Measurements from ENCODE around the gene CNDP2. TPM values are rescaled to one million over a fixed set of nuclear protein-coding genes. Genes with fewer than 3 reads are reported as not detected.

The CNDP2 gene
- total and polyA plus RNA-seq, 2 experiments from 2014 or later = 40.5 to 72.2 TPM

DNA sequence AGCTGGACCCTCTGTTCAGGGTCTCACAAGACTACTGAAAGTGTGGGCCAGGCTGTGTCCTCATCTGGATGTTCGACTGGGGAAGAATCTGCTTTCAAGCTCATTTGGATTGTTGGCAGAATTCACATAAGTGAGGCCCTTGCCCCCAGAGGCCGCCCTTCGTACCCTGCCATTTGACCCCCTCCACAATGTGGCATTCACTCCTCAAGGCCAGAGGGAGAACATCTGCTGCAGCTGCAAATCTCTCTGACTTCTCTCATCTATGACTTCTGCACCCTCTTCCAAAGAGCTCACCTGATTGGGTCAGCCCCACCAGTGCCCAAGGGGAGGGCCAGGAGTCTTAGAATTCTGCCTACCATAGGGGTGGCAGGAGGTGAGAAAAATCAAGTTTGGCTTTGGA lies 3.9 kb upstream of the CNDP2 start:
- Histone ChIP-seq H3K27ac (no peak overlapping the region), H4K20me1 (ENCODE audit: insufficient read depth) (no peaks in the 10 kb centered on the region), H3K4me1 (ENCODE audit: insufficient read depth) (peaks cover 4% of the 10 kb centered on the region; the same call in 1 of the 2 replicates), H3K4me3 (no peak overlapping the region), H3K36me3 (ENCODE audit: low read depth) (no peaks in the 10 kb centered on the region), H3K4me2 (ENCODE audit: unreplicated experiment) (no peak overlapping the region), H3K9me2 (ENCODE audit: insufficient read depth) (no peaks in the 10 kb centered on the region), H3F3A (ENCODE audit: insufficient read depth) (no peaks in the 10 kb centered on the region), H3K79me2 (ENCODE audit: insufficient read depth) (peaks cover 6% of the 10 kb centered on the region), H3K9ac (no peak overlapping the region), H3K27me3 (replicated peaks; ENCODE audit: insufficient read depth) (no peaks in the 10 kb centered on the region; the same call in 1 of the 2 replicates), H2AFZ (no peak overlapping the region), H3K9me3 (ENCODE audit: low read depth) (no peaks in the 10 kb centered on the region)
- DNase-seq = no peak
- in situ Hi-C loops (cut with MboI) = loop anchor here (25.0 kb wide), 1 partner anchor 305 kb away; no protein-coding TSS in a partner anchor
- no peak for TF ChIP-seq EZH2phosphoT487 (IDR thresholded peaks at IDR 0.05; ENCODE audit: insufficient read depth, low read depth)
- TF ChIP-seq EZH2 (IDR thresholded peaks at IDR 0.05; ENCODE audit: insufficient read depth, poor library complexity, severe bottlenecking) = no peak
- WGBS, 2 experiments (ENCODE audit: low coverage in 1 of 2, low lambda C conversion rate in 2 of 2, missing lambda C conversion rate in 2 of 2) = 44 to 57% methylated on average over 3 of the region's 3 CpGs

DNA sequence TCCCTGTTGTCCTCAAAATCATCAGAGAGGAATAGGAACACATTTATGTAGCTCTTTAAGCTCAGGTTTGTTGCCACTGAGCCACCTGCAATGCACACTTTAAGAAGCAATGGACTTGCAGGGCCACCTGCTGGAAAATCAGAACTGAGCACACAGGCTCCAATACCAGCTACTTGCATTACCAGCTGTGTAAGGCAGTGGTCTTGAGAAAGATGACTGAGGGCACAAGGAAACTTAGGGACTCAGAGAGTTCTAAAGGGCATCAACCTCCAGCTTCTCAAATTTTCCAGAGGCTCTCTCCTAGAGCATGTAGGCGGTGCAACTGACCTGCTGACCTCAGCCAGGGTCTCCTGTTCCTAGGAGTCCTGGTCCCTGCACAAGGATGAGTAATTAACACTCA lies 2.5 kb upstream of the CNDP2 start:
- Histone ChIP-seq H3K27ac (no peak overlapping the region), H3K79me2 (ENCODE audit: insufficient read depth) (peaks cover 20% of the 10 kb centered on the region), H3K4me1 (ENCODE audit: insufficient read depth) (peaks cover 12% of the 10 kb centered on the region; the same call in 1 of the 2 replicates), H3K4me2 (ENCODE audit: unreplicated experiment) (no peak overlapping the region), H2AFZ (no peak overlapping the region), H3K9me3 (ENCODE audit: low read depth) (no peaks in the 10 kb centered on the region), H3K36me3 (ENCODE audit: low read depth) (no peaks in the 10 kb centered on the region), H4K20me1 (ENCODE audit: insufficient read depth) (no peaks in the 10 kb centered on the region), H3K27me3 (replicated peaks; ENCODE audit: insufficient read depth) (no peaks in the 10 kb centered on the region; the same call in 1 of the 2 replicates), H3F3A (ENCODE audit: insufficient read depth) (no peaks in the 10 kb centered on the region), H3K9ac (no peak overlapping the region), H3K9me2 (ENCODE audit: insufficient read depth) (no peaks in the 10 kb centered on the region), H3K4me3 (no peak overlapping the region)
- DNase-seq = peak; percentile 40
- in situ Hi-C loops (cut with MboI) = loop anchor here (25.0 kb wide), 1 partner anchor 306 kb away; no protein-coding TSS in a partner anchor
- 33 to 43% methylated on average over 1 of the region's 1 CpG for WGBS, 2 experiments (ENCODE audit: low coverage in 1 of 2, low lambda C conversion rate in 2 of 2, missing lambda C conversion rate in 2 of 2)
- no peak for TF ChIP-seq EZH2phosphoT487 (IDR thresholded peaks at IDR 0.05; ENCODE audit: insufficient read depth, low read depth)
- no peak for TF ChIP-seq EZH2 (IDR thresholded peaks at IDR 0.05; ENCODE audit: insufficient read depth, poor library complexity, severe bottlenecking)

GRCh38 chr18:74494514-74494913 lies 1.6 kb upstream of the CNDP2 start:
- no peak for DNase-seq
- no peak overlapping the region for H3K4me3 ChIP-seq
- no peak overlapping the region for H3K27ac ChIP-seq
- TF ChIP-seq EZH2phosphoT487 (IDR thresholded peaks at IDR 0.05; ENCODE audit: insufficient read depth, low read depth) = no peak
- H4K20me1 ChIP-seq (ENCODE audit: insufficient read depth) = no peaks in the 10 kb centered on the region
- H3K79me2 ChIP-seq (ENCODE audit: insufficient read depth) = peaks cover 27% of the 10 kb centered on the region
- peaks cover 20% of the 10 kb centered on the region; the same call in 1 of the 2 replicates for H3K4me1 ChIP-seq (ENCODE audit: insufficient read depth)
- 18 to 19% methylated on average over 1 of the region's 1 CpG for WGBS, 2 experiments (ENCODE audit: low coverage in 1 of 2, low lambda C conversion rate in 2 of 2, missing lambda C conversion rate in 2 of 2)
- H3F3A ChIP-seq (ENCODE audit: insufficient read depth) = no peaks in the 10 kb centered on the region
- in situ Hi-C loops (cut with MboI) = loop anchor here (25.0 kb wide), 1 partner anchor 307 kb away; no protein-coding TSS in a partner anchor
- no peak overlapping the region for H3K4me2 ChIP-seq (ENCODE audit: unreplicated experiment)
- no peaks in the 10 kb centered on the region for H3K9me3 ChIP-seq (ENCODE audit: low read depth)
- no peaks in the 10 kb centered on the region for H3K27me3 ChIP-seq (replicated peaks; ENCODE audit: insufficient read depth)
- H3K9me2 ChIP-seq (ENCODE audit: insufficient read depth) = no peaks in the 10 kb centered on the region
- H3K36me3 ChIP-seq (ENCODE audit: low read depth) = no peaks in the 10 kb centered on the region
- no peak overlapping the region for H3K9ac ChIP-seq
- H2AFZ ChIP-seq = no peak overlapping the region

DNA sequence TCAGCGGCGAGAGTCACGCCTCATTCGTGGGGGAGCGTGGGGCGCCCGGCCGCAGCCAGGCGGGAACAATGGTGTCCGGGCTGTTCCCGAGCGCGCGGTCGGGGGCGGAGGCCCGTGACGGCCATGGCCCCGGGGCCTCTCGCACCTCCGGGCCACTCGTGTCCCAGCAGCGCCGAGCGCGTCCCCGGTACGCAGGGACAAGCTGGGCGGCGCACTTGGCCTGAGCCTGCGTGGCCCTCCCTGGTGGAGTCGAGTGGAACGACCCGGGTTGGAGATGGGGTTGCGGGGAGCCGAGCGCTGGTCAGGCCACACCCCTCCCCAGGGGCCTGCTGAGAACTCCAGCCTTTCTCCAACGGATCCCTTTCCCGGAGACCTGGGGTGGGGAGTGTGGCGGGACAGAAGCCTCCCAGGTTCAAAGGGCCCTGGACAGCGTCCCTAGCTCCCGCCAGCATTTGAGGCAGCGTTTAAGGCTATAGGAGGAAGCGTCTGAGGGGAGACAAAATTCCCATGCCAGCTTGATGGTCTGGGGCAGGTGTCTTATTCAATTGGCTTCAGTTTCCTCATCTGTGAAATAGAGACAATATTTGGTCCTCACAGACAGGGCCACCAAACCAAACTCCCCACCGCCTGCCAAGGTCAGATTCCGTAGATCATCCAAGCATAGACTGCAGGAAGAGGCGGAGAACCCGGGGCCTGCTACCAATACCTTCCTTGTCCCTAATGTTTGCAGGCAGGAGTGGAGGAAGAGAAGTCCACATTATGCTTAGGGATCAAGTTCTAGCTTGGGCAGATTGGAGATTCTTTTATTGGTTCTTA lies 553 bp downstream of the CNDP2 start:
- H3K9me2 ChIP-seq (ENCODE audit: insufficient read depth) = no peaks in the 10 kb centered on the region
- no peaks in the 10 kb centered on the region for H3K9me3 ChIP-seq (ENCODE audit: low read depth)
- H3K79me2 ChIP-seq (ENCODE audit: insufficient read depth) = peaks cover 36% of the 10 kb centered on the region
- in situ Hi-C loops (cut with MboI) = loop anchor here (25.0 kb wide), 1 partner anchor 309 kb away; no protein-coding TSS in a partner anchor
- peak overlapping the region; percentile 91 for H3K4me3 ChIP-seq
- WGBS, 2 experiments (ENCODE audit: low coverage in 1 of 2, low lambda C conversion rate in 2 of 2, missing lambda C conversion rate in 2 of 2) = 9 to 11% methylated on average over 29 to 32 of the region's 48 CpGs
- peak; percentile 83 for DNase-seq
- peak overlapping the region; percentile 83 for H2AFZ ChIP-seq
- H3K36me3 ChIP-seq (ENCODE audit: low read depth) = no peaks in the 10 kb centered on the region
- peak overlapping the region; percentile 74 for H3K27ac ChIP-seq
- peak overlapping the region; percentile 83 for H3K4me2 ChIP-seq (ENCODE audit: unreplicated experiment)
- peak overlapping the region; percentile 93 for H3K9ac ChIP-seq
- H3F3A ChIP-seq (ENCODE audit: insufficient read depth) = no peaks in the 10 kb centered on the region
- TF ChIP-seq EZH2 (IDR thresholded peaks at IDR 0.05; ENCODE audit: insufficient read depth, poor library complexity, severe bottlenecking) (no peak), EZH2phosphoT487 (IDR thresholded peaks at IDR 0.05; ENCODE audit: insufficient read depth, low read depth) (no peak)
- peaks cover 24% of the 10 kb centered on the region; the same call in 1 of the 2 replicates for H3K4me1 ChIP-seq (ENCODE audit: insufficient read depth)
- no peaks in the 10 kb centered on the region for H3K27me3 ChIP-seq (replicated peaks; ENCODE audit: insufficient read depth)
- H4K20me1 ChIP-seq (ENCODE audit: insufficient read depth) = no peaks in the 10 kb centered on the region
